ENCODE measurements around the gene S100A2. TPM values are rescaled to one million over a fixed set of nuclear protein-coding genes. Genes with fewer than 3 reads are reported as not detected.

The S100A2 gene
- total RNA-seq, 4 donors from 2014 or later: 2.3 to 12.6 (median 4.2) TPM; not detected in 1

DNA sequence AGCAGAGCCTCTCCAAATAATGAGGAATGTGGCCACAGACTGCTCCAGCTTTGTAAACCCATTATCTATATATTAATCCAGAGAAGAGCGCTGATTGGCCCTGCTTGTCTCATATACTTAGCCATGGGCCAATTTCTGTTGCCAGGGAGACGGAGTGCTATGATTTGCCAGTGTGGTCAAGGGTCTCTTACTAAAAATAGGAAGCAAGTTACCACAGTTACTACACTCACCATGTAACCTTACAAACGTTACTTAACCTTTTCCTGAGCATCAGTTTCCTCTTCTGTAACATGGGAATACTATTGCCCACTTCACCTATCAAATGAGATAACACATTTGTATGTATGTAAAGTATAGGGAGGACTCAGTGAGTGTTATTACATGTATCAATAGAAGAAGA is 7.7 kb upstream of the S100A2 start:
- Histone ChIP-seq H3K27ac (peak overlapping the region in 3 of 4 donors; percentile 15 to 93 (median 62)), H3K36me3 (no peaks in the 10 kb centered on the region), H3K27me3 (no peaks in the 10 kb centered on the region), H3K4me1 (peaks cover 0 to 33% (median 11%) of the 10 kb centered on the region in 4 donors), H3K9me3 (no peaks in the 10 kb centered on the region), H3K4me3 (no peak overlapping the region)
- TF ChIP-seq POLR2A (IDR thresholded peaks at IDR 0.05) (no peak), EP300 (IDR thresholded peaks at IDR 0.05) (no peak)
- TF ChIP-seq, protein P1, sequence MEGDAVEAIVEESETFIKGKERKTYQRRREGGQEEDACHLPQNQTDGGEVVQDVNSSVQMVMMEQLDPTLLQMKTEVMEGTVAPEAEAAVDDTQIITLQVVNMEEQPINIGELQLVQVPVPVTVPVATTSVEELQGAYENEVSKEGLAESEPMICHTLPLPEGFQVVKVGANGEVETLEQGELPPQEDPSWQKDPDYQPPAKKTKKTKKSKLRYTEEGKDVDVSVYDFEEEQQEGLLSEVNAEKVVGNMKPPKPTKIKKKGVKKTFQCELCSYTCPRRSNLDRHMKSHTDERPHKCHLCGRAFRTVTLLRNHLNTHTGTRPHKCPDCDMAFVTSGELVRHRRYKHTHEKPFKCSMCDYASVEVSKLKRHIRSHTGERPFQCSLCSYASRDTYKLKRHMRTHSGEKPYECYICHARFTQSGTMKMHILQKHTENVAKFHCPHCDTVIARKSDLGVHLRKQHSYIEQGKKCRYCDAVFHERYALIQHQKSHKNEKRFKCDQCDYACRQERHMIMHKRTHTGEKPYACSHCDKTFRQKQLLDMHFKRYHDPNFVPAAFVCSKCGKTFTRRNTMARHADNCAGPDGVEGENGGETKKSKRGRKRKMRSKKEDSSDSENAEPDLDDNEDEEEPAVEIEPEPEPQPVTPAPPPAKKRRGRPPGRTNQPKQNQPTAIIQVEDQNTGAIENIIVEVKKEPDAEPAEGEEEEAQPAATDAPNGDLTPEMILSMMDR (IDR thresholded peaks at IDR 0.05): no peak
- DNase-seq (ENCODE audit: low spot score in 2 of 2): no peak
- WGBS, 2 donors: 61 to 66% methylated on average over 3 of the region's 3 CpGs

DNA sequence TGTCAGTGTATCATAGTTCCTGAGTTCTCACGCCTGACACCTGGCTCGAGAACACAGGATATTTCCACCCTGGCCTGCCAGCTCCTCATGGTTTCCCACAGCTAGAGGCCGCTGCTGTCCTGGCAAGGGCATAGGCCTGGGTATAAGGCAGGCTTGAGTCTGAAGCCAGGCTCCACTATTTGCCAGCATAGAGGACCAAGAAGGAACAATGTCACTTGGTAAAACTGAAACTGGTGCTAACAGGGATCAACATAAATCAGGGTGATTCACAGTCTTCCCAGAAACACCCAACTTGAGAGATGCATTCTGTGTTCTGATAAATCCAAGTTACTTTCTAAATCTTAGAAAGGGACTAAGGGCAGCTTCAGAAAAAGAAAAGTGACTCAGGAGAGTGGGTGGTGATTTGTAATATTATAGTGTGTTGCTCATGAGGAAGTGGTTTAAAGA is 6.9 kb upstream of the S100A2 start:
- DNase-seq (ENCODE audit: low spot score in 2 of 2): peak; percentile 73 to 85
- H3K4me3 ChIP-seq: no peak overlapping the region
- no peaks in the 10 kb centered on the region for H3K27me3 ChIP-seq
- H3K36me3 ChIP-seq: no peaks in the 10 kb centered on the region
- 7 to 13% methylated on average over 3 of the region's 3 CpGs for WGBS, 2 donors
- H3K27ac ChIP-seq: peak overlapping the region; percentile 9 to 93 (median 58)
- TF ChIP-seq, protein P1 (IDR thresholded peaks at IDR 0.05): peak; percentile 76 to 92 (median 82)
- TF ChIP-seq POLR2A (IDR thresholded peaks at IDR 0.05): peak in 1 of 2 donors; percentile 12
- TF ChIP-seq EP300 (IDR thresholded peaks at IDR 0.05): peak in 1 of 2 donors; percentile 75
- H3K4me1 ChIP-seq: peaks cover 0 to 37% (median 19%) of the 10 kb centered on the region in 4 donors
- no peaks in the 10 kb centered on the region for H3K9me3 ChIP-seq

DNA sequence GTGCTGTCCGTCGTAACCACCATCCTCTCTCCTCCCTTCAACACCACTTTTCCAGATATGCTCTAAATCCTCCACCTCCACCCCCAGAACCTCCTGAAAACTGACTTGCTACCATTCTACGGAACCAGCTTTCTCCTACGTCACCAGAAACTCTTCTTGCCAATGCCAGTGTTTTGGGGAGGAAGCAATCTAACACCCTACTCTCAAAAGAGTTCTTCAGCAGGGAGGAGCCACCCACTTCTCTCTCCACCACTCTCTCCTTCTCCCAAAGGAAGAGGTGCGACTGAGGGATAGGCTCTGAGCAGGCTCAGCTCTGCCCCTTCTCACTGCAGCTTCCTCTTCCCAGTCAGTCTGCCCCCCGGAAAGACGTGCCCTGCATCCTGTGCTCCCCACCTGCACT is 6.1 kb upstream of the S100A2 start:
- DNase-seq (ENCODE audit: low spot score in 2 of 2): no peak
- 72% methylated on average over 7 of the region's 7 CpGs for WGBS, 2 donors
- H3K36me3 ChIP-seq: no peaks in the 10 kb centered on the region
- peaks cover 0 to 42% (median 28%) of the 10 kb centered on the region in 4 donors for H3K4me1 ChIP-seq
- no peaks in the 10 kb centered on the region for H3K27me3 ChIP-seq
- H3K4me3 ChIP-seq: no peak overlapping the region
- peak overlapping the region in 3 of 4 donors; percentile 55 to 93 (median 62) for H3K27ac ChIP-seq
- TF ChIP-seq, protein P1 (IDR thresholded peaks at IDR 0.05): no peak
- TF ChIP-seq POLR2A (IDR thresholded peaks at IDR 0.05) (no peak), EP300 (IDR thresholded peaks at IDR 0.05) (no peak)
- H3K9me3 ChIP-seq: no peaks in the 10 kb centered on the region

DNA sequence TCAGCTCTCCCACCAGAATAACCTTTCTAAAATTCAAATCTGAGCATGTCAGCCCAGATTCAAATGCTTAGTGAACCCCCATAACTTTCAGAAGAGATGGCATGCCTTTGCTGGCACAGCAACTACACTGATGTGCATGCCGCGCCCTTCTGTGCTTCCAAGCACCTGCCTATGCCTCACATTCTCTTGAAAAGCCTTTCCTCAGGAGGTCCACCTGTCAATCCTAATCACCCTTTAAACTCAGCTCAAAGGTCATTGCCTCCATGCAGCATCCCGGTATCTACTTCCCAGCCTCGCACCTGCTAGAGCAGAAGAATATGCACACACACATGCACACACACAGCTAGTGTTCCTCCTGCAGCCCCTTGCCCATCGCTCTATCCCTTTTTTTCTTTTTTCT is 5.2 kb upstream of the S100A2 start:
- WGBS, 2 donors: 92 to 96% methylated on average over 5 of the region's 5 CpGs
- no peak for DNase-seq (ENCODE audit: low spot score in 2 of 2)
- no peaks in the 10 kb centered on the region for H3K36me3 ChIP-seq
- H3K27me3 ChIP-seq: no peaks in the 10 kb centered on the region
- no peaks in the 10 kb centered on the region for H3K9me3 ChIP-seq
- H3K4me3 ChIP-seq: no peak overlapping the region
- peaks cover 0 to 50% (median 35%) of the 10 kb centered on the region in 4 donors for H3K4me1 ChIP-seq
- H3K27ac ChIP-seq: no peak overlapping the region
- TF ChIP-seq EP300 (IDR thresholded peaks at IDR 0.05) (no peak), POLR2A (IDR thresholded peaks at IDR 0.05) (no peak)
- TF ChIP-seq, protein P1 (IDR thresholded peaks at IDR 0.05): no peak

DNA sequence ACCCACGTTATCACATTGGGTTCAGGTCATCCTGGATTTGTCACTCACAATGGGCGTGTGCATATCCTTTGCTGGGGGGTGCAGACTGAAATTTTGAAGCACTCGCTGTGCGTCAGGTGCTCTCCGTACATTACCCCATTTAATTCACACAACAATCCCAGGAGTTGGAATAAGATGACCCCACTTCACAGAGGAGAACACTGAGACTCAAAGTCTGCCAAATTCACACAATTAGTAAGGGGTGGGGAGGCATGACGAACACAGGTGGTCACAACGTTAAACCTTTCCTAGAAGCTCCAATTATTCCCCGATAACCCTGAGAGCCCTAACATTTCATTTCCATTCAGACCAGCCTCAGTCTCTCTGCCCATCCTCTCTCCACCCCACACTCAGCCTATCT is 3.8 kb upstream of the S100A2 start:
- no peak overlapping the region for H3K27ac ChIP-seq
- H3K4me1 ChIP-seq: peaks cover 0 to 61% (median 43%) of the 10 kb centered on the region in 4 donors
- no peaks in the 10 kb centered on the region for H3K36me3 ChIP-seq
- WGBS, 2 donors: 87 to 88% methylated on average over 8 of the region's 8 CpGs
- TF ChIP-seq, protein P1 (IDR thresholded peaks at IDR 0.05): no peak
- TF ChIP-seq EP300 (IDR thresholded peaks at IDR 0.05) (no peak), POLR2A (IDR thresholded peaks at IDR 0.05) (no peak)
- DNase-seq (ENCODE audit: low spot score in 2 of 2): no peak
- no peaks in the 10 kb centered on the region for H3K9me3 ChIP-seq
- no peak overlapping the region for H3K4me3 ChIP-seq
- H3K27me3 ChIP-seq: no peaks in the 10 kb centered on the region

All from tibial nerve (tissue), 4 donors.